K562 (cell line): ENCODE data around the gene USP48. TPM values are rescaled to one million over a fixed set of nuclear protein-coding genes. Genes with fewer than 3 reads are reported as not detected.

ENCODE experiments used
- ELF2 ChIP-seq: fragments of 250-450 bp; sonication (Bioruptor Pico); IDR thresholded peaks from 2 replicates; pipeline ENCODE4 v1.5.0; 2021; ENCODE audit warnings: mild to moderate bottlenecking
- IRF9 ChIP-seq: fragments of 450-650 bp; IDR thresholded peaks from 2 replicates; pipeline ENCODE4 v1.6.1; 2016; ENCODE audit warnings: missing biosample characterization, missing genetic modification characterization
- KLF10 ChIP-seq: fragments of 250-450 bp; sonication (Bioruptor Pico); IDR thresholded peaks from 2 replicates; pipeline ENCODE4 v1.6.1; 2021; ENCODE audit warnings: matching md5 sums
- MGA ChIP-seq: fragments of 450-650 bp; IDR thresholded peaks from 2 replicates; pipeline ENCODE4 v1.6.1; 2016; ENCODE audit warnings: mild to moderate bottlenecking, moderate library complexity
- SP1 ChIP-seq: sonication (generic); formaldehyde crosslinking; IDR thresholded peaks from 2 replicates; pipeline ENCODE4 v1.8.1; 2022; ENCODE audit warnings: mild to moderate bottlenecking, missing genetic modification reagents
- TAF7 ChIP-seq: fragments of 450-650 bp; IDR thresholded peaks from 2 replicates; pipeline ENCODE4 v1.6.1; 2016; ENCODE audit warnings: missing genetic modification characterization, missing compliant biosample characterization
- TEAD4 ChIP-seq, 2 experiments: sonication (generic) in 1 of 2; formaldehyde crosslinking in 1 of 2; IDR thresholded peaks; 2 replicates each; pipeline versions ENCODE4 v1.6.1 to v1.8.0; 2012 to 2022; ENCODE audit warnings: borderline replicate concordance in 1 of 2, inconsistent platforms in 1 of 2, low read length in 1 of 2, mild to moderate bottlenecking in 1 of 2, missing genetic modification reagents in 1 of 2
- THRB ChIP-seq: fragments of 450-650 bp; formaldehyde crosslinking; conservative IDR thresholded peaks from 2 replicates; pipeline ENCODE4 v1.4.0; 2022; ENCODE audit warnings: mild to moderate bottlenecking, missing genetic modification characterization
- TSC22D4 ChIP-seq: fragments of 450-650 bp; IDR thresholded peaks from 2 replicates; pipeline ENCODE4 v1.6.1; 2016; ENCODE audit warnings: missing genetic modification characterization, missing biosample characterization, control low read depth
- ZBTB26 ChIP-seq: fragments of 450-650 bp; formaldehyde crosslinking; IDR thresholded peaks from 2 replicates; pipeline ENCODE4 v1.4.0; 2022; ENCODE audit warnings: missing genetic modification characterization
- ZNF436 ChIP-seq: fragments of 250-450, 450-650 bp; sonication (Bioruptor Pico); formaldehyde crosslinking; IDR thresholded peaks from 2 replicates; pipeline ENCODE4 v1.7.0; 2020; ENCODE audit warnings: mild to moderate bottlenecking
- polyA plus RNA-seq, 8 experiments: library from polyadenylated mRNA; depleted of rRNA in 4 of 8; stranded (reverse) in 5 of 8; unstranded in 3 of 8; fragments of >200 nt; fragmentation: Nextera tagmentation in 2 of 8; fragmentation: Illumina TruSeq in 1 of 8; extraction: Ambion mirVana in 2 of 8; extraction: Trizol in 1 of 8; gene quantifications; 2 replicates each; pipeline versions ENCODE4 v1.2.1 to v1.2.3, GENCODE V29; 2011 to 2014; ENCODE audit warnings: inconsistent platforms in 1 of 8, missing spikeins in 1 of 8
- total RNA-seq, 7 experiments: library from RNA; depleted of rRNA in 6 of 7; stranded (reverse); fragments of >200 nt in 6 of 7; fragmentation: Illumina TruSeq in 2 of 7; extraction: Trizol in 2 of 7; gene quantifications; 2 replicates each; pipeline versions ENCODE4 v1.2.1 to v1.2.3, GENCODE V29; 2011 to 2021; ENCODE audit warnings: low replicate concordance in 1 of 7

USP48 gene
- total and polyA plus RNA-seq, 9 of the 15 experiments (the other 6 are each of a cell fraction or from before 2014, with no cell fraction given): 23.3 to 123 (median 106) TPM

GRCh38 chr1:21669258-21670058 is 113.5 kb downstream of the USP48 start, which contains the start of gene RAP1GAP (continued):
- 0 out of 2 replicates have a peak, but pooled peaks have one; percentile 64 for TF ChIP-seq ZBTB26 (CRISPR knock-in tag)
- no peak; the same call in 1 of the 2 replicates for TF ChIP-seq SP1 (CRISPR knock-in tag)
- no peak for TF ChIP-seq TEAD4 (IDR thresholded peaks at IDR 0.05; ENCODE audit: low read length)
- TF ChIP-seq TEAD4 (CRISPR knock-in tag; IDR thresholded peaks at IDR 0.05; ENCODE audit: borderline replicate concordance): no peak
- no peak for TF ChIP-seq THRB (CRISPR knock-in tag)
- no peak for TF ChIP-seq KLF10 (CRISPR knock-in tag)
- no peak for TF ChIP-seq TSC22D4 (tag)
- TF ChIP-seq TAF7 (tag): no peak
- no peak for TF ChIP-seq IRF9
- peak; percentile 78 for TF ChIP-seq ELF2 (CRISPR knock-in tag)
- no peak for TF ChIP-seq ZNF436
- TF ChIP-seq MGA: peak; percentile 82
